Stimulated activated CD8-positive, alpha-beta memory T cell treated with anti-CD3 and anti-CD28 coated beads, Interleukin-15, amount 100 ng/mL, for 24 hours (primary cell): Measurements from ENCODE around the gene TMEM266.

Source experiments
- DNase-seq: peaks from one replicate; pipeline ENCODE4 v3.0.0-alpha.2; 2020; ENCODE audit warnings: low read depth

Gene TMEM266

DNA sequence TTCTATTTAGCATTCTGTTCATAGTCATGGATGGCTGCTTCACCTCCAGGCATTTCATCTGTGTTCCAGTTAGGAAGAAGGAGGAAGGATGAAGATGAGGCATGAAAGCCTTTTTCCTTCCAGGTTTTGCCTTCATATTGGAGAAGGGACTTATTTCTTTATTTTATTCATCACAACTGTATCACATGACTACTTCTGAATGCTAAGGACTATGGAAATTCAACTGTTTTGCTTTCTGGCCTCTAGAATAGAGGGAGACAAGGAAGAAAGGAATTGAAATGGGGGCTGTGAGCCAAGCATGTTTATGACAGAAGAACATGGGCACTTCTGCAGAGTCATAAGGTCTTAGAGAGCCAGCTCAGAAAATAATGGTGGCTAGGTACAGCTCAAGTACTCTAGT lies 10.4 kb downstream of the TMEM266 start:
- DNase-seq, result no peak

DNA sequence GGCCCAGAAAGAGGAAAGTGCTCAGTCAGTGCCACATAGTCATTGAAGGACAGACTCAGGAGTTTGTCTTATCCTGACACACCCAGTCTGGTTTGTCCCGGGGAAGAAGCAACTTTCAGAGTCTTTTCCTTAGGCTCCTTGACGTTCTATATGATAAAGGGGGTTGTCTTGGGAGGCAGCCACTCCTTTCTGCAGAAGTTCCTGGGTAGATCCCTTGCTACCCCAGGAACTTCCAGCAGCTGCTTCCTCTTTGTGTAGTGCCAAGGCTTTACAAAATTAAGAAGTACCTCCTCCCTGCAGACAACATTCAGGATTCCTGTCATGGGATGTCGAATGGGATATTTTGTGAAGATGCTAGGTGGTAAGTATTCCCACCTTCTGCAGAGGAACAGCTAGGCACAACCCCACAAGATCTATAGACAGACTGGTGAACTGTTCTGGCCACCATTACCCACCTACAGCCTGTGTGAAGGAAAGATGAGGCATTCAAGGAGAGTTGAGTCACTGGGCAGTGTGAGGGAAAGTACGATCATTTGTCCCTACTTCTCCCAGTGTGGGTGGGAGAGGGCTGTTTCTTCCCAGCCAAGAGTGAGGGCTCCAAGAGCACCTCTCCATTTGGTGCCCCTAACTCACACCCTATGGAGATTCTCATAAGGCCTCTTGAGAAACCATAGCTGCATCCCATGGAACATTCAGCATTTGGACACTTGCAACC lies 11.3 kb downstream of the TMEM266 start:
- DNase-seq, result no peak

DNA sequence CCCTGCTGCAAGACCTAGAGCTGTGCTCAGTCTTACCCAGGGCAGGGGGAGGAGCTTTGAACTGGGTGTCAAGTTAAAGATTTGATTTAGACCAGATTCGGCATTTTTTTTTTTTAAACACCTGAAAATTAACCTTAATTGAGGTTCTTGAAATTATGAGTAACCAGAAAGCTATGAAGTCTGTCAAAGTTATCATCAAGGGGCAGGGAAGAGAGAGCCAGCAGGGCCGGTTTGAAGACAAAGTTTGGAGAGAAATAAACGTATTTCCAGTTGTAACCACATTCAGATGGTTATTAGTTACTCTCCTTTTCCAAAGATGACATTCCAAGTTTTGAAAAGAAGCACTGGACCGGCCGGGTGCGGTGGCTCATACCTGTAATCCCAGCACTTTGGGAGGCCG lies 12.0 kb downstream of the TMEM266 start:
- no peak for DNase-seq

DNA sequence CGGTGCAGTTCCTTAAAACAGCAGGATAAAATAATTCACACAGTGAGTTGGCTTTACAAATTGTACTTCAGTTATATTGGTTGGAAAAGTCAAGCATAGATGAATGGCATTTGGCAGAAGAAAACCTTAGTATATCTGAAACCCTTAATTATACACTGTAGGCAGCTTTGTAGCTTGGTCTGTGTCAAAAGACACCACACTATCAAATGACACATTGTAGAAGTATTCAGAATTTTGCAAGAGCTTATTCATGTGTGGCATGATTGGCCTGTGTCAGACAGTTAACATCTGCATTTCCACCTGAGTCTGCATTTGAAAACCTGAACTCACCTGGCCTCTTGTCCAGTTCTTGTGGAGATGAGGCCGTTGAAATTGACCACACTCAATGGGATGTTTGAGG lies 13.8 kb downstream of the TMEM266 start:
- DNase-seq, result no peak

DNA sequence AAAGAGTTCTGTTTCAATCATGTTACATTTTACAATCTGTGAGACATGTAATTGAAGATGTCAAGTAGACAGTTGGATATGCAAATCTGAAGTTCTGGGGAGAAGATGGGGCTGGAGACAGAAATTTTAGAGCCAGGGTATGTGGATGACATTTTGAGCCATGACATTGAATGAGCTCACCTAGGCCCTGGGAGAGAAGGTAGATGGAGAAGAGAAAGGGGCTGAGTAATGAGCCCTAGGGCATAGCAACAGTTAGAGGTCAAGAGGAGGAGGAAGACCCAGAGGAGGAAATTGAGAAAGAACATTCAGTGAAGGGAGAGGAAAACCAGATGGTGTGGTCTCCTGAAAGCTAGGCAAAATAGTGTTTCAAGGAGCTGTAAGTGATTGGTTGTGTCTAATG lies 15.3 kb downstream of the TMEM266 start:
- DNase-seq, result no peak

DNA sequence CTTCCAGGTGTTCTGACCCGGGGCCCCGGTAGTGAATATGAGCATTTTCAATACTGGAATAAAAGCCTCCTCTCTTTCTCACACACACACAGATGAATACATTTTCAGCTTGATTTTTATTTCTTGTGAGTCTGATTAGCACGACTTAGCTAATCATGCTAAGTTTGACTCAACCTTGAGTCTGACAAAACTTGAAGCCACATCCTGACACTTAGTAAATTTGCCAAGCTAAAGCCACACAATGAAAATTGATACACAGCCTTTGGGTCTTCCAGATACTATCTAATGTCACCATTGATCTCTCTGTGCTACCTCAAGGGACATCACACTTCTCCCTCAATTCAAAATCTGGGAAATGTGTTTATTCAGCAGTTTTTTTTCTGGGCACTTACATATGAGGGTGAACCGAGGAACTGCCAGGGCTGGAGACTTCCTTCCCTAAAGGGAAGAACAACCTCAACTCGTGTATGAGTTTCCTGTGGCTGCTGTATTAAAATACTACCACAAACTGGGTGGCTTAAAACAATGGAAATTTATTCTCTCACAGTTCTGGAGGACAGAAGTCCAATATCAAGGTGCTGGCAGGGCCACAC lies 18.6 kb downstream of the TMEM266 start:
- no peak for DNase-seq

DNA sequence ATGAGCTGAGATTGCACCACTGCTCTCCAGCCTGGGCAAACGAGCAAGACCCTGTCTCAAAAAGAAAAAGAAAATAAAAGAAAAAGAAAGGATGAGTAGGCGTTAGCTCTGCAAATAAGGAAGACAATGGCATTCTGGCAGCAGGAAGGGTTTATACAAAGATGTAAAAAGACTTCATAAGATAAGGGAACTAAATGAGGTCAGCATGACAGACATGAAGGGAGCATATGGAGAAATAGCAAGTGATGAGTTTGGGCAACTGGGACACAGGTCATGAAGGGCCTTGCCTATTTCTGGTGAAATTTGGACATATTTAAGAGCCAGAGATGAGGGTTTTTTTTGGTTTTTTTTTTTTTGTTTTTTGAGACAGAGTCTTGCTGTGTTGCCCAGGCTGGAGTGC lies 24.5 kb downstream of the TMEM266 start:
- no peak for DNase-seq

DNA sequence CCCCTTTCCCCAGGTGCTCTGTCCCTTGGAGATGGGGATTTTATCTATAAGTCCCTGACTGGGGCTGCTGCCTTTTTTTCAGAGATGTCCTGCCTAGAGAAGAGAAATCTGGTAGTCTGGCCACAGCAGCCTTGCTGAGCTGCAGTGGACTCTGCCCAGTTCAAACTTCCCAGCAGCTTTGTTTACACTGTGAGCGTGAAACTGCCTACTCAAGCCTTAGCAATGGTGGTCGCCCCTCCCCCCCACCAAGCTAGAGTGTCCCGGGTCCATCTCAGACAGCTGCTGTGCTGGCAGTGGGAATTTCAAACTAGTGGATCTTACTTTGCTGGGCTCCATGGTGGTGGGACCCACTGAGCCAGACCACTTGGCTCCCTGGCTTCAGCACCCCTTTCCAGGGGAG lies 38.9 kb downstream of the TMEM266 start:
- DNase-seq, result no peak

DNA sequence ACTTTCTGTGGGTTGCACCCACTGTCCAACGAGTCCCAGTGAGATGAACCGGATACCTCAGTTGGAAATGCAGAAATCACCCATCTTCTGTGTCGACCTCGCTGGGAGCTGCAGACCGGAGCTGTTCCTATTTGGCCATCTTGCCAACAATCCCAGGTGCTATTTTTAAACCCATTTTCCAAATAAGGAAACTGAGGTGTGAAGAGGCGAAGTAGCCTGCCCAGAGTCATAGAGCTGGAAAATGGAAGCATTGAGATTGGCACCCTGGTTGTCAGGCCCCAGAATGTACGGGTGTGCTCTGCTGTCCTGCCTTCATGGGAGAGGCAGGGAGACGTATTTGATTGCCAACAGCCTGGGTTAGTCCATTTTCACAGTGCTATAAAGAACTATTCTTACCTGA lies 39.6 kb downstream of the TMEM266 start:
- no peak for DNase-seq

DNA sequence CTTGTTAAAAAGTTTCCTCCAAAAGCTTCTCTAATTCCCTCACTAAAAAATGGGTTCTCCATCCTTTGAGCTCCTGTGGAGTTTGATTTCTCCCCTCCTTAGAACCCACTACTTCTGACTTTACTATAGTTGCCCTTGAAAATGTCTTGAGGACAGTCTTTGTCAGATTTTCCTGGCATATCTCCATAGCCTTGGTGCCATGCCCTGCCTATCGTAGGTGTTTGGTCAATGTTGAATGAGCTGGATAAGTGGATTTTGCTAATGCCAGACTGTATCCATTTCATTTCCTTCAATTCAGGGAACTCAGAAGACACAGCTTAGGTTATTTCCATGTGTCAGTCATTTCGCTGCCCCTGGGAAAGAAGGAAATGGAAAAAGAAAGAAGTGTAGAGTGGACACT lies 40.6 kb downstream of the TMEM266 start:
- DNase-seq, result no peak

DNA sequence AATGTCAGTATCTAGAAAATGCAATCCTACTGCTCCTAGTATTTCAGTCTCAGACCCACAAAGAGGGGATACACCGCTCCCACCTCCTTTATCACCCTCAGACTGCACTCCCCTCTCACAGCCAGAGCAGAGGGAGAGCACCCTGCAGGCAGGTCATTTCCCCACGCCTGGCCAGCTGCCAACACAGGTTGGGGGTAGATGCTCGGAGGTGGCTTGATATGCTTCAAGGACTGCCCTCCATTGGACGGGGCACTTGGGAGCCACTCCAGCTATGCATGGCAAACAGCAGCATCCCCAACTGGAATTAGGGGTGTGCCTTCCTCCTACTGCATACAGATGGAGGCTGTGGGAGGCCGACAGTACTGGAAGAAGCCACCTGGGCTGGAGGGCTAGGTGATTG lies 41.9 kb downstream of the TMEM266 start:
- DNase-seq, result no peak

DNA sequence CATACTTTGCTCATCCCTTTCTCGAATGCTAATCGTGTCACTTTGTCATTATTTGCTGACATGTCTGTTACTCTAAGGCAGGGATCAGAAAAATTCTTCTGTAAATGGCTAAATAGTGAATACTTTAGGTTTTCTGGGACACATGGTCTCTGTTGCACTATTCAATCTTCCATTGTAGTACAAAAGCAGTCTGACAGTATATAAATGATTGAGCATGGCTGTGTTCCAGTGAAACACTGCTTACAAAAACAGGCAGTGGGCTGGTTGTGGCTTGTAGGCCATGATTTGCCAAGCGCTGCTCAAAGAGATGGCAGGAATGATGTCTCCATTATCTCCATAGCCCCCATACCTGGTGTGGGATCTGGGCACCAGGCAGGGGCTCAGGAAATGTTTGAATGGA lies 45.6 kb downstream of the TMEM266 start:
- DNase-seq, result no peak

DNA sequence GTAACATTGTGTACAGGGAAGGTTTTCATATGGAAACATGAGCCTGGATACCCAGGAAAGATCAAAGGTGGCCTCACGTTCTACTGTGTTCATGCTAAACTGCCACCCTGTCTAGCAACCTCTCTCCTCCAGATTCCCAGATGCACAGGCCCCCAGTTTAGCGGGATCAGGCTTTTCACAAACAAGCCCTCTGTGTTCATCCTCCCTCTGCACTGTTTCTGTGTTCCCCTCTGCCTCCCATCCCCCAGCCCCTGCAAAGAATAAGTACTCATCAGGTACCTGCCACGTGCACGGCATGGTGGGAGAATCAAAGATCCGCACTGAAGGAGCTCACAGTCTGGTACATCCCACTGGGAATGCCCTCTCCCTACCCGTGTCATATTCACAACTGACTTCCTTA lies 46.1 kb downstream of the TMEM266 start:
- DNase-seq, result no peak

DNA sequence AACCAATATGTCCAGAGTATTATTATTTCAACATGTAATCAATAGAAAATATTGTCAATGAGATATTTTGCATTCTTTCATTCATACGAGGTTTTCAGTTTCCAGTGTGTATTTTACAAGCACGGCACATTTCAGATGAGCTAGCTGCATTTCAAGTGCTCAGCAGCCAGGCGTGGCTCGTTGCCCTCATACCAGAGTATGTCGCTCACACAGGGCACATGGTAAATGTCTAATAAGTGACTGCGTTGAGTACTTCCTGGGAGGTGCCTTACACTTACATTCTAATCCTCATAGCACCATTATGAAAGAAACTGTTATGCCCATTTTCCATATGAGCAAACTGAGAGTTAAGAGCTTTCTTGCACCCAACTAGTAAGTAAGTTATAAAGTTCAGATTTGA lies 47.4 kb downstream of the TMEM266 start:
- DNase-seq, result no peak

DNA sequence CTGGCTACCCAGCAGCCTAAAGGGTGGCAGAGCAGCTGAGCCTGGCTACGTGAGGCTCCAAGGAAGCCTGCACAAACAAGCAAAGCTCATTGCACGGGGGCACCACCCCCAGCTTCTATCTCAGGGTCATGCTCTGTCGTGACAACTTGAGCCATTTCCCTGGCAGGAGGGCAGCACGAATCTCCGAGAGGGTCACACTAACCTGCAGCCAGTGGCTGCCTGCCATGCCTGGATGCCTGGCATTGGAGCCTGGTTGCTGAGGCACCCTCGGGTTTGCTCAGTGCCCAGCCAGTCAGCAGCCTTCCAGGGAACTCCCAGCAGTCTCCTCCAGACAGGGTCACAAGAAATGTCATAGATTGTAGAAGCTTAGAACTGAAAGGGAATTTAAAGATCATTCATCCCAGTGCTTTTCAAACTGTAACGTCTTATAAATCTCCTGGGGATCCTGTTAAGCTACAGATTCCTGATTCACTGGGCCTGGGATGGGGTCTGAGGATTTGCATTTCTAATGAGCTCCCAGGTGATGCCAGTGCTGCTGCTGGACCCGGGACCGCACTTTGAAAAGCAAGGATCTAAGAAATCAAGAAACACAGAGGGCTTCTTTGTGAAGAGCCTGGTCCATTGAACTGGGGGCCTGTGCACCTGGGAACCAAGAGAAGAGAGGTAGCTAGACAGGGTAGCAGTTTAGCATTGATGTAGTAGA lies 48.4 kb downstream of the TMEM266 start:
- no peak for DNase-seq

DNA sequence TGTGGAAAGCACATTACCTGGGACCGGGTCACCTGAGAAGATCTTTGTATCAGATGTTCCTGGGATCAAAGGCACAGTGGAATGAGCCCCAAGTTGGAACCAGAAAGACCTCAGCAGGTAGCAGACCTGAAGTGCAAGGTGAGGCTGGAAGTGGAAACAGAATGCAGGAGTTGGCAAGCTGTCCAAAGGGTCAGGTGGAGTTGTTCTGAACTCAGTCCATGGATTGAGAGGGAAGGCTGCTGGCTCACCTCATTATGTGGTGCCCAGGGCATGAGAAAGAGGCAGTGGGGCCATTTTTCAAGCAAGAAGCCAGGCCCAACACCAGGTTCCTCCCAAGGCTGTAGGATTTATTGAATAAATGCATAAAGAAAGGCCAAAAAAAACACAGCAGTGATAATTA lies 49.3 kb downstream of the TMEM266 start:
- no peak for DNase-seq

DNA sequence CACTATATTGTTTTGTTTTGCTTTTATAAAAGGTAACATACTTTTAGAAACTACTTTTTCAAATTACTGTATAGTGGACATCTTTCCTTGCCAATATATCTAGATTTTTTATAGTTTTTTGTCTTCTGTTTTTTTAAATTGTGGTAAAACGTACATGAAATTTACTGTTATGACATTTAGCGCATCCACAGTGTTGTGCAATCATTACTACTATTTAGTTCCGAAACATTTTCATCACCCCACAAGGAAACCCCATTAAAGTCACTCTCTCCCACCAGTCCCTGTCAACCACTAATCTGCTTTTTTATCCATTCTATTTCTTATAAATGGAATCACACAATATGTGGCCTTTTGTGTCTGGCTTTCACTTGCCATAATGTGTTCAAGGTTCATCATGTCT lies 54.8 kb downstream of the TMEM266 start:
- no peak for DNase-seq

DNA sequence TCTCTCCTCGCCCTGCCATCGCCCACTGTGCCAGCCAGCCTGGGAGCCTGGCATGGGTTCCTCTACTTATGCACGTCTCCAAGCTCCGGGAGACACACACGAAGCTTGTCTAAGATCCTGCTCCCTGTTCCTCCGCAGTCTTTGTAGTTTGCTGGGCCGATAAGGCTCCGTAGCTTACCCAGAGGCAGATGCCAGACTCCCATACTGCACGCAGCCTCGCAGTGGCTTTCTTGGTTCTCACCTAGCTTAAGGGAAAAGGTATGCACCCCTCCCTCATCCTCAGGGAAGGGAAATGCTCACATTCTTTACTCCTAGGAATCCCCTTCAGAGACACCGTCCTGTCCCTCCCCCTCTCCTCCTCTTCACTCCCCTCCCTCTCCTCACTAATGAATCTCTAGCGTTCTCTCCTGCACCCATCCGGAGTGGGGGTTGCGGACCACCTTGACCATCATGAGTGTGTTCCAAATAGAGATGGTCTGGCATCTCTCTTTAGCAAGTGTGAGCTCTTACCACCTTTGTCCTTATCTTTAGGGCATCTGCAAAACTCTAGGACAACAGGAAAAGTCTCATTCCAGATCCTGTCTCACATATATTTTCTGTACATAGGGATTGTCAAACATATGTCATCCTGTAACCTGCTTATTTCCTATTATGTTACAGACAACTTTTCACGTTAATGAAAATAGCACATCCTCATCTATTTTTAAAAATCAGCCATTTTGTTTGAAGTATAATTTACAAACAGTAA lies 56.5 kb downstream of the TMEM266 start:
- no peak for DNase-seq

DNA sequence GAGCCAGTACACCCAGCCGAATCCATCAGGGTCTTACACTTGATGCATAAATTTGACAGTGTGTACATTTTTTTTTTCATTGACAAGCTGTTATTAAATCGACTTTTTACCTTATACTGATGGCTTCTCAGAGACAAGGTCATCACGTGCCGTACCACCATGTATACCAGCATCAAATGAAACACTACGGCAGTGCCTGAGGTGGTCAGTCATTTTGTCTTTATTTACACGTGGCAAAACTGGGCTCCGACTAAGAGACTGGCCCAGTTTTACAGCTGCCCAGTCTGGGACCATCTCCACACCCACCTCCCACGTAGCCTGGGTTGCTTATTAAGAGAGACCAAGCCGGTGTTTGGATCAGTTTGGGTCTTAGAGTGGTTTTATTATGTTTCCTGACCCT lies 57.4 kb downstream of the TMEM266 start:
- no peak for DNase-seq

DNA sequence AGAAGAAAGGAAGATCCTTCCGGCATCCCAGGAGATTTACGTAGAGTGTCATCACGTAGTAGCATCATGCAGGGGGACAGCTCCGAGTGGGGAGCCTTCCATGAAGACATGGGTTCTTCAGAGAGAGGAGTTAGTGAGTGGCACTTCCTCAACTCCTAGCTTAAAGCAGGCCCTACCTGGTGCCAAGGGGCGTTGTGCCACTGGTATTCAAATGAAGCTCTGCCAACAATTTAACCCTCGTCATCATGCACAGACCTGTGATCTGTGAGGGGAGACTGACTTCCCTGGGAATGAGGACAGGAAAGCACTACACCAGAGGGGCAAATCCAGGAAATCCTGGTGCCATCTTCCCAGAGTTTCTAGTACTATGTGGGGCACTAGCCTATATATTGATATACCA lies 59.0 kb downstream of the TMEM266 start:
- DNase-seq, result no peak

DNA sequence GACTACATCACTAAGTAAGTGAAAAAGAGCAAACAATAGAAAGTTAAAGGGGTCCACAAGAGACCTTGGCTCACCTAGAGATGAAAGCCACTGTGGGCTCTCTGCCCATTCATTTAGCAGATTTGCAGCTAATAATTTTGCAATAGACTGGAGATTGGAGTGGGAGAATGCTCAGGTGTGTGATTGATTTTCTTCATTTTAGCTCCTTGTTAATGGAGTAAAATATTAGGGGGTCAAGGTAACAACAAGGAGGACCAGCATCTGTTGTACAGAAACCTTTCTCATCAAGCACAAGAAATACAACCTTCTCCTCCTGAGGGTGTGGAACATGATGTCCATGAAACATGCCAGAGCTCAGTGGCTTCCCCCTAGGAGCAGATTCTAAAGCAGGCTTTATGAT lies 63.2 kb downstream of the TMEM266 start:
- DNase-seq, result no peak

DNA sequence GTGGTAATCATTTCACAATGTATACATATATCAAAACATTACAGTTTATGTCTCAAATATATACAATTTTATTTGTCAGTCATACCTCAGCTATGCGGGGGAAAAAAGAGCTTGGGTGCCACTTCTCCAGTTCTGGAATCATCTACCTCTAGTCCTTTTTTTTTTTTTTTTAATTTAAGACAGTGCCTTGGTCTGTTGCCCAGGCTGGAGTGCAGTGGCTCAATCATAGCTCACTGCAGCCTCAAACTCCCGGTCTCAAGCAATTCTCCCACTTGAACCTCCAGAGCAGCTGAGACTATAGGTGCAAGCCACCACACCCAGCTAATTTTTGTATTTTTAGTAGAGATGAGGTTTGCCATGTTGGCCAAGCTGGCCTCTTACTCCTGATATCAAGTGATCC lies 67.4 kb downstream of the TMEM266 start:
- no peak for DNase-seq

DNA sequence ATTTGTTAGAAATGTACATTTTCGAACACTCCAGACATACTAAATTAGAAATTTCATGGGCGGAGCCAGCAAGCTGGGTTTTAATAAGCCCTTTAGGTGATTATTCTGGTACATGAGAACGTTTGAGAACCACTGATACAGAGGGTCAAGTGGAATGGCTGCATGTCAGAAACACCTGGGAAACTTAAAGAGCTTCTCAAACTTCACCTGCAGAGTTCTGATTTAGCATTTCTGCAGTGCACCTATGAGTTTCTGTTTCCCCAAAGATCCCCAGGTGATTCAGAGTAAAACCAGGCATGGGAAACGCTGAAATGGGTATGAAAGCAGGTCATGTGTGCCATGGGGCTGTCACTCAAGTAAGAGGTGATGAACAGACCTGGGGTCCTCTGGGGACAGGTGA lies 68.1 kb downstream of the TMEM266 start:
- no peak for DNase-seq
